Skeletal muscle tissue (tissue), 4 donors: ENCODE data around the gene CHCHD4. TPM values are rescaled to one million over a fixed set of nuclear protein-coding genes. Genes with fewer than 3 reads are reported as not detected.
A peak's percentile ranks its signal among the peaks of the same experiment; 100 is the strongest.

Experiments
- H3K27ac ChIP-seq: one replicate; pipeline ENCODE4 v1.7.0; 2013; ENCODE audit warnings: mild to moderate bottlenecking, low read depth, low read length, inconsistent platforms
- H3K27me3 ChIP-seq, 3 donors: one replicate each; pipeline ENCODE4 v1.7.0; 2013; ENCODE audit warnings: low read length in 3 of 3; ENCODE audit not compliant: control insufficient read depth in 3 of 3, insufficient read depth in 3 of 3
- H3K36me3 ChIP-seq, 3 donors: one replicate each; pipeline ENCODE4 v1.7.0; 2013; ENCODE audit warnings: low read length in 3 of 3; ENCODE audit not compliant: control insufficient read depth in 3 of 3, insufficient read depth in 3 of 3
- H3K4me1 ChIP-seq, 3 donors: one replicate each; pipeline ENCODE4 v1.7.0; 2013; ENCODE audit warnings: low read length in 3 of 3, mild to moderate bottlenecking in 3 of 3; ENCODE audit not compliant: control insufficient read depth in 3 of 3, insufficient read depth in 3 of 3
- H3K4me3 ChIP-seq, 3 donors: one replicate each; pipeline ENCODE4 v1.7.0; 2013; ENCODE audit warnings: low read length in 3 of 3
- H3K9ac ChIP-seq, 3 donors: one replicate each; pipeline ENCODE4 v1.7.0; 2013; ENCODE audit warnings: low read length in 3 of 3, mild to moderate bottlenecking in 3 of 3, moderate library complexity in 2 of 3, low read depth in 1 of 3
- H3K9me3 ChIP-seq, 3 donors: one replicate each; pipeline ENCODE4 v1.7.0; 2013; ENCODE audit warnings: low read length in 3 of 3; ENCODE audit not compliant: control insufficient read depth in 3 of 3
- total RNA-seq: library from RNA; depleted of rRNA; stranded (reverse); fragments of >200 nt; gene quantifications from one replicate; pipeline ENCODE4 v1.2.3, GENCODE V29; 2014
- donor health status: Osteomylitis.

CHCHD4 gene
- total RNA-seq = 12.5 TPM

- H3K9ac ChIP-seq = peak within 1 kb of the TSS; percentile 91 to 99 (median 91)
- H3K27ac ChIP-seq = peak within 1 kb of the TSS; percentile 96
- H3K4me3 ChIP-seq = peak within 1 kb of the TSS; percentile 94 to 99 (median 95)
- peaks cover 16 to 39% (median 32%) of the 10 kb centered on the region in 3 donors for H3K36me3 ChIP-seq
- no peaks in the 10 kb centered on the region for H3K9me3 ChIP-seq
- peaks cover 38 to 58% (median 43%) of the 10 kb centered on the region in 3 donors for H3K4me1 ChIP-seq
- no peaks in the 10 kb centered on the region for H3K27me3 ChIP-seq
Observed at GRCh38 chr3:14124615-14125192, at the start of gene CHCHD4, which contains the start of gene TMEM43. CHCHD4 (minus strand) TSS chr3:14124870; CDS start chr3:14124676, 194 bp downstream. TMEM43 (plus strand) TSS chr3:14125052; CDS start chr3:14125194, 142 bp downstream.

- Histone ChIP-seq H3K4me3 (no peak overlapping the region), H3K36me3 (peaks cover 37 to 51% (median 50%) of the 10 kb centered on the region in 3 donors), H3K27ac (no peak overlapping the region), H3K9ac (no peak overlapping the region), H3K4me1 (peaks cover 5 to 20% (median 8%) of the 10 kb centered on the region in 3 donors), H3K27me3 (no peaks in the 10 kb centered on the region), H3K9me3 (no peaks in the 10 kb centered on the region)
Observed at GRCh38 chr3:14172496-14172895, 47.8 kb upstream of the CHCHD4 start.

GRCh38 chr3:14170531-14171159 lies 46.0 kb upstream of the CHCHD4 start:
- Histone ChIP-seq H3K36me3 (peaks cover 43 to 68% (median 67%) of the 10 kb centered on the region in 3 donors), H3K9ac (no peak overlapping the region), H3K9me3 (no peaks in the 10 kb centered on the region)

GRCh38 chr3:14169871-14170270 lies 45.2 kb upstream of the CHCHD4 start:
- Histone ChIP-seq H3K9me3 (no peaks in the 10 kb centered on the region), H3K9ac (no peak overlapping the region), H3K36me3 (peaks cover 51 to 76% (median 74%) of the 10 kb centered on the region in 3 donors), H3K27me3 (no peaks in the 10 kb centered on the region), H3K4me3 (no peak overlapping the region), H3K27ac (no peak overlapping the region), H3K4me1 (peaks cover under 1 to 17% (median 13%) of the 10 kb centered on the region in 3 donors)

More at GRCh38 chr3:14170531-14171159, 46.0 kb upstream of the CHCHD4 start:
- peaks cover 2 to 24% (median 13%) of the 10 kb centered on the region in 3 donors for H3K4me1 ChIP-seq
- H3K4me3 ChIP-seq = no peak overlapping the region
- no peaks in the 10 kb centered on the region for H3K27me3 ChIP-seq
- no peak overlapping the region for H3K27ac ChIP-seq

GRCh38 chr3:14169435-14169834 lies 44.8 kb upstream of the CHCHD4 start:
- no peak overlapping the region for H3K27ac ChIP-seq
- H3K36me3 ChIP-seq = peaks cover 55 to 81% (median 79%) of the 10 kb centered on the region in 3 donors
- no peak overlapping the region for H3K9ac ChIP-seq

GRCh38 chr3:14166877-14167603 lies 42.4 kb upstream of the CHCHD4 start:
- peak overlapping the region; percentile 5 for H3K27ac ChIP-seq
- peaks cover 0 to 15% (median 13%) of the 10 kb centered on the region in 3 donors for H3K4me1 ChIP-seq
- peaks cover 0 to 2% (median 0%) of the 10 kb centered on the region in 3 donors for H3K9me3 ChIP-seq
- peaks cover 59 to 92% (median 88%) of the 10 kb centered on the region in 3 donors for H3K36me3 ChIP-seq
- no peaks in the 10 kb centered on the region for H3K27me3 ChIP-seq
- no peak overlapping the region for H3K9ac ChIP-seq
- H3K4me3 ChIP-seq = no peak overlapping the region

More at GRCh38 chr3:14169435-14169834, 44.8 kb upstream of the CHCHD4 start:
- Histone ChIP-seq H3K9me3 (no peaks in the 10 kb centered on the region), H3K4me1 (peaks cover 0 to 15% (median 13%) of the 10 kb centered on the region in 3 donors), H3K27me3 (no peaks in the 10 kb centered on the region), H3K4me3 (no peak overlapping the region)

- Histone ChIP-seq H3K27ac (no peak overlapping the region), H3K9ac (no peak overlapping the region), H3K4me3 (no peak overlapping the region), H3K9me3 (peaks cover 0 to 11% (median 3%) of the 10 kb centered on the region in 3 donors), H3K36me3 (peaks cover 44 to 92% (median 85%) of the 10 kb centered on the region in 3 donors), H3K27me3 (no peaks in the 10 kb centered on the region), H3K4me1 (peaks cover 3 to 15% (median 7%) of the 10 kb centered on the region in 3 donors)
Observed at GRCh38 chr3:14162178-14162577, 37.5 kb upstream of the CHCHD4 start.

- peaks cover 0 to 11% (median 3%) of the 10 kb centered on the region in 3 donors for H3K9me3 ChIP-seq
- peaks cover 45 to 95% (median 85%) of the 10 kb centered on the region in 3 donors for H3K36me3 ChIP-seq
- H3K27me3 ChIP-seq = no peaks in the 10 kb centered on the region
- H3K4me3 ChIP-seq = no peak overlapping the region
- no peak overlapping the region for H3K9ac ChIP-seq
- no peak overlapping the region for H3K27ac ChIP-seq
- peaks cover 5 to 17% (median 7%) of the 10 kb centered on the region in 3 donors for H3K4me1 ChIP-seq
Observed at GRCh38 chr3:14161282-14161681, 36.6 kb upstream of the CHCHD4 start.

- Histone ChIP-seq H3K4me1 (peaks cover 7 to 19% (median 7%) of the 10 kb centered on the region in 3 donors), H3K9me3 (peaks cover 0 to 11% (median 3%) of the 10 kb centered on the region in 3 donors), H3K36me3 (peaks cover 40 to 86% (median 72%) of the 10 kb centered on the region in 3 donors), H3K9ac (no peak overlapping the region), H3K4me3 (no peak overlapping the region), H3K27me3 (no peaks in the 10 kb centered on the region), H3K27ac (no peak overlapping the region)
Observed at GRCh38 chr3:14159426-14159825, 34.8 kb upstream of the CHCHD4 start.
